Pulmonary artery endothelial cell (primary cell): Measurements from ENCODE around the gene CNN2. TPM values are rescaled to one million over a fixed set of nuclear protein-coding genes. Genes with fewer than 3 reads are reported as not detected.

Source experiments
- DNase-seq: peaks from one replicate; pipeline ENCODE4 v3.0.0-alpha.2; 2011; ENCODE audit warnings: low read depth, low spot score
- total RNA-seq: library from RNA; depleted of rRNA; stranded (reverse); fragments of >200 nt; gene quantifications from 2 replicates; pipeline ENCODE4 v1.2.3, GENCODE V29; 2014

CNN2 gene
- total RNA-seq, 1 donor from 2014 or later = 188 TPM

DNA sequence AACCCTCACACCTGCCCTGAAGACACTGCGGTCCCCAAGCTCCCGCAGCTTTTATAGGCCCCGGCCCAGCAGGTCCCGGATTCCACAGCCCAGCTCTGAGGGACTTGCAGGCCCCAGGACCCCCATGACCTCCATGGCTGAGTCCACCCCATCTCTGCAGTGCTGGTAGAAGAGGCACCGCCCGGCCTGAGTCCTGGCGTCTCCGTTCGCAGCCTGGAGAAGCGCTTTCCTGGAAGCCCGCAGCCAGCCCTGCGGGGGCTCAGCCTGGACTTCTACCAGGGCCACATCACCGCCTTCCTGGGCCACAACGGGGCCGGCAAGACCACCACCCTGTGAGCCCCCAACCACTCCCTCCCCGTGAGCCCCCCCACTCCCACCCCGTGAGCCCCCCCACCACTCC lies 22.7 kb downstream of the CNN2 start:
- DNase-seq = no peak

DNA sequence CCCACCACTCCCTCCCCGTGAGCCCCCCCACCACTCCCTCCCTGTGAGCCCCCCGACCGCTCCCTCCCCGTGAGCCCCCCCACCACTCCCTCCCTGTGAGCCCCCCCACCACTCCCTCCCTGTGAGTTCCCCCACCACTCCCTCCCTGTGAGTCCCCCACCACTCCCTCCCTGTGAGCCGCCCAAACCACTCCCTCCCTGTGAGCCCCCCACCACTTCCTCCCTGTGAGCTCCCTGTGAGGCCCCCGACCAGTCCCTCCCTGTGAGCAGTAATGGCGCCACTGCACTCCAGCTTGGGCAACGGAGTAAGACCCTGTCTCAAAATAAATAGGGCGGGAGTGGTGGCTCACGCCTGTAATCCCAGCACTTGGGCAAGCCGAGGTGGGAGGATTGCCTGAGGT lies 23.4 kb downstream of the CNN2 start:
- no peak for DNase-seq

DNA sequence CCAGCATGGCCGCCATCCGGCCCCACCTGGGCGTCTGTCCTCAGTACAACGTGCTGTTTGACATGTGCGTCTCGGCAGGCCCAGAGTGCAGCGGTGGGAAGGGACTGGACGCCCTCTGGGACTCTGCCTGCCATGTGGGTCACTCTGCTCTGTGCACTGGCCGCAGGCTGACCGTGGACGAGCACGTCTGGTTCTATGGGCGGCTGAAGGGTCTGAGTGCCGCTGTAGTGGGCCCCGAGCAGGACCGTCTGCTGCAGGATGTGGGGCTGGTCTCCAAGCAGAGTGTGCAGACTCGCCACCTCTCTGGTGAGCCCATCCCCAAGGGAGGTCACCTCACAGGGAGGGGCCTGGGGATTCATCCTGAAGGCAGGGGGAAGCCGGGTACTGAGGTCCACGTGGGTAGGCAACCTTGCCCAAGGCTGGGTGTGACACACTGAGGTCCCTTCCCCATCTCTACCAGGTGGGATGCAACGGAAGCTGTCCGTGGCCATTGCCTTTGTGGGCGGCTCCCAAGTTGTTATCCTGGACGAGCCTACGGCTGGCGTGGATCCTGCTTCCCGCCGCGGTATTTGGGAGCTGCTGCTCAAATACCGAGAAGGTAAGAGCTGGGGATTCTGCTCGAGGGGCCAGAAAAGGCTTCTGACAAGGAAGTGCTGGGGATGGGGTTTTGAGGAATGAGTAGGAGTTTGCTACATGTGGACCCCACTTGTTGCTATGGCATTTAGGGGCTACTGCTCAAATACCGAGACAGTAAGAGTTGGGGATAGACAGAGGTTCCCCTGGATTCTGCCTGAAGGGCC lies 24.8 kb downstream of the CNN2 start:
- no peak for DNase-seq

DNA sequence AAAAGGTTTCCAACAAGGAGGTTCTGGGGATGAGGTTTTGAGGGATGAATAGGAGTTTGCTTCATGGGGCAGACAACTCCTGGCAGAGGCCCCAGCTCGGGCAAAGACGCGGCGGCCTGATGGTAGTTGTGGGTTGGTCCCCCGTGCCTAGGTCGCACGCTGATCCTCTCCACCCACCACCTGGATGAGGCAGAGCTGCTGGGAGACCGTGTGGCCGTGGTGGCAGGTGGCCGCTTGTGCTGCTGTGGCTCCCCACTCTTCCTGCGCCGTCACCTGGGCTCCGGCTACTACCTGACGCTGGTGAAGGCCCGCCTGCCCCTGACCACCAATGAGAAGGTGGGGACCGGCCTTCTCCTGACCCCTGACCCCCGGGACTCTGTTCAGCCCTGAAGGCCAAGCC lies 25.4 kb downstream of the CNN2 start:
- DNase-seq = no peak

DNA sequence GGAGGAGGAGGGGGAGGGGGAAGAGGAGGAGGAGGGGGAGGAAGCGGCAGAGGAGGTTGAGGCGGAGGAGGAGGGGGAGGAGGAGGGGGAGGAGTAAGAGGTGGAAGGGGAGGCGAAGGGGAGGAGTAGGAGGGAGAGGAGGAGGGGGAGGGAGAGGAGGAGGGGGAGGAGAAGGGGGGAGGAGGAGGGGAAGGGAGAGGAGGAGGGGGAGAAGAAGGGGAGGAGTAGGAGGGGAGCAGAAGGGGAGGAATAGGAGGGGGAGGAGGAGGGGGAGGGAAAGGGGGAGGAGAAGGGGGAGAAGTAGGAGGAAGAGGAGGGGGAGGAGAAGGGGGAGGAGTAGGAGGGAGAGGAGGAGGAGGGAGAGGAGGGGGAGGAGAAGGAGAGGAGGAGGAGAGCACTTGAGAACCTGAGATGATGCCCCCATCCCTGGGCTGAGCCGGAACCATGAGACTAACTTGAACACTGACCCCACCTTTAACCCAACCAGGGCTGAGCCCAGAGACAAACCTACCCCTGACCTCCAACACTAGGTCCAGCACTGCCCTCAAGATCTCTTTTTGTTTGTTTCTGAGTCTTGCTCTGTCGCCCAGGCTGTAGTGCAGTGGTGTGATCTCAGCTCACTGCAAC lies 26.1 kb downstream of the CNN2 start:
- DNase-seq = no peak

DNA sequence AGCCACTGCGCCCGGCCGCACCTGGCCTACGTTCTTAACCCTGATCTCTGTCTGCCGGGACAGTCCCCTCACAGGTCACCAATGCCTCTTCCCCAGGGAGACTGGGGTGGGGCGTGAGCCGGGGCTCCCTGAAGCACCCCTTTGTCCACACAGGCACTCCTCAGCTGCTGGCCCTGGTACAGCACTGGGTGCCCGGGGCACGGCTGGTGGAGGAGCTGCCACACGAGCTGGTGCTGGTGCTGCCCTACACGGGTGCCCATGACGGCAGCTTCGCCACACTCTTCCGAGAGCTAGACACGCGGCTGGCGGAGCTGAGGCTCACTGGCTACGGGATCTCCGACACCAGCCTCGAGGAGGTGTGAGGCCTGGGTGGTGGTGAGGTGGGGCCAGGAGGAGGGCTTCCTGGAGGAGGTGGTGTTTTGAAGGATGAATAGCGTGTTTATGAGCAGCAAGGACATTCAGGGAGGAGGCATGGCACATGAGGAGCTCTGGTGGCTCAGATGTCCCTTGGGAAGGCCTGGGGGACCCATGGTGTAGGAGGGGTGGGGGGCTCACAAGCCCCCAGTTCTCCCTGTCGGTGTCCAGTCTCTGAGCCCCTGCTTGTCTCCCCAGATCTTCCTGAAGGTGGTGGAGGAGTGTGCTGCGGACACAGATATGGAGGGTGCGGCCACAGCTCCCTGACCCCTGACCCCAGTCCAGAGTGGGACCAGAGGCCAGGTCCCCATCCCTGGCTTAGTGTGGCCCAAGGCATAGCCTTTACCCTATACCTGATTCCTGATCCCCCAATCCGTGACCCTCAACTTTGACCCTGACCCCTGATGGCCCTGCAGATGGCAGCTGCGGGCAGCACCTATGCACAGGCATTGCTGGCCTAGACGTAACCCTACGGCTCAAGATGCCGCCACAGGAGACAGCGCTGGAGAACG lies 27.0 kb downstream of the CNN2 start:
- DNase-seq = no peak

DNA sequence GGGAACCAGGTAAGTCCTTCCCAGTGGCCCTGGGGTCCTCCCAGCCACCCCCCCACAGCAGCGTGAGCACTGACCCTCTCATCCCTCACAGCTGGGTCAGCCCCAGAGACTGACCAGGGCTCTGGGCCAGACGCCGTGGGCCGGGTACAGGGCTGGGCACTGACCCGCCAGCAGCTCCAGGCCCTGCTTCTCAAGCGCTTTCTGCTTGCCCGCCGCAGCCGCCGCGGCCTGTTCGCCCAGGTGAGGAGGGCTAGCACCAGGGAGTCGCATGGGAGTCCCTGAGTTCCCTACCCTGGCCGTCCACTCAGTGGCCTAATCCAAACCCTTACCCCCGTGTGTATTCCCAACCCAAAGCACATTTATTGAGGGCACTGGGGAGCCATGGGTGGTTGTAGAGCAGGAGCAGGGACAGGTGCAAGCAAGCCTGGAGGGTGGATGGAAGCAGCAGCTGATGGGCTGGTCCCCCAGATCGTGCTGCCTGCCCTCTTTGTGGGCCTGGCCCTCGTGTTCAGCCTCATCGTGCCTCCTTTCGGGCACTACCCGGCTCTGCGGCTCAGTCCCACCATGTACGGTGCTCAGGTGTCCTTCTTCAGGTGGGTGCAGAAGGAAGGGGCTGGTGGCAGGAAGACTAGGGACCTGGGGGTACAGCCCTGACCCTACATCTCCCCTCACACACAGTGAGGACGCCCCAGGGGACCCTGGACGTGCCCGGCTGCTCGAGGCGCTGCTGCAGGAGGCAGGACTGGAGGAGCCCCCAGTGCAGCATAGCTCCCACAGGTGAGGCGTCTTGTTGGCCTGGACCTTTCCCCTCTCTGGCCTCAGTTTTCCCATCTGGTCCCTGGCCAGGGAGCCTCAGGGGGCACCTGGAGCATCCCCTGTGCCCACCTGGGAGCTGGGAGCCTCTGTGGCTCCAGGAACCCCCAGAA lies 28.0 kb downstream of the CNN2 start:
- no peak for DNase-seq

DNA sequence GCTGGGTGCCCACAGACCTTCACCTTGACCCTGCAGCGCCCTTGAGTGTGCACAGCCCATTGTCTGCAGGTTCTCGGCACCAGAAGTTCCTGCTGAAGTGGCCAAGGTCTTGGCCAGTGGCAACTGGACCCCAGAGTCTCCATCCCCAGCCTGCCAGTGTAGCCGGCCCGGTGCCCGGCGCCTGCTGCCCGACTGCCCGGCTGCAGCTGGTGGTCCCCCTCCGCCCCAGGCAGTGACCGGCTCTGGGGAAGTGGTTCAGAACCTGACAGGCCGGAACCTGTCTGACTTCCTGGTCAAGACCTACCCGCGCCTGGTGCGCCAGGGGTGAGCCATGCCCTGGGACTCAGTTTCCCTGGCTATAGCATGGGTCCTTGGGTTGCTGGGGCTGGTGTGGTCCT lies 28.6 kb downstream of the CNN2 start:
- no peak for DNase-seq

DNA sequence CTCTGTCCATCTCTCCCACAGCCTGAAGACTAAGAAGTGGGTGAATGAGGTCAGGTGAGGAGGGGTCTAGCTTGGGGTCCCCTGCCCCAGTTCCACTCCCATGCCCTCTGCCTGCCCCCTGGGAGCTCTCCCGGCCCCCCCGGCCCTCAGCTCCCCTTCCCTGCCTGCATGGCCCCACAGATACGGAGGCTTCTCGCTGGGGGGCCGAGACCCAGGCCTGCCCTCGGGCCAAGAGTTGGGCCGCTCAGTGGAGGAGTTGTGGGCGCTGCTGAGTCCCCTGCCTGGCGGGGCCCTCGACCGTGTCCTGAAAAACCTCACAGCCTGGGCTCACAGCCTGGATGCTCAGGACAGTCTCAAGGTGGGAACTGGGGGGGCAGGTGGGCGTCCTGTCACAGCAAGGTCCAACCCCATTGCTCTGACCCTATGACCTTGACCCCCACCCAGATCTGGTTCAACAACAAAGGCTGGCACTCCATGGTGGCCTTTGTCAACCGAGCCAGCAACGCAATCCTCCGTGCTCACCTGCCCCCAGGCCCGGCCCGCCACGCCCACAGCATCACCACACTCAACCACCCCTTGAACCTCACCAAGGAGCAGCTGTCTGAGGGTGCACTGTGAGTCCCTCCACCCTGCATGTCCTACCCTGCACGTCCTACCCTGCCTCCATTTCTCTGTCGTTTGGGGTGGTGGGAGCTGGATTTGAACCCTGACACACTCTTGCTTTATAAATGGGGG lies 29.6 kb downstream of the CNN2 start:
- no peak for DNase-seq

DNA sequence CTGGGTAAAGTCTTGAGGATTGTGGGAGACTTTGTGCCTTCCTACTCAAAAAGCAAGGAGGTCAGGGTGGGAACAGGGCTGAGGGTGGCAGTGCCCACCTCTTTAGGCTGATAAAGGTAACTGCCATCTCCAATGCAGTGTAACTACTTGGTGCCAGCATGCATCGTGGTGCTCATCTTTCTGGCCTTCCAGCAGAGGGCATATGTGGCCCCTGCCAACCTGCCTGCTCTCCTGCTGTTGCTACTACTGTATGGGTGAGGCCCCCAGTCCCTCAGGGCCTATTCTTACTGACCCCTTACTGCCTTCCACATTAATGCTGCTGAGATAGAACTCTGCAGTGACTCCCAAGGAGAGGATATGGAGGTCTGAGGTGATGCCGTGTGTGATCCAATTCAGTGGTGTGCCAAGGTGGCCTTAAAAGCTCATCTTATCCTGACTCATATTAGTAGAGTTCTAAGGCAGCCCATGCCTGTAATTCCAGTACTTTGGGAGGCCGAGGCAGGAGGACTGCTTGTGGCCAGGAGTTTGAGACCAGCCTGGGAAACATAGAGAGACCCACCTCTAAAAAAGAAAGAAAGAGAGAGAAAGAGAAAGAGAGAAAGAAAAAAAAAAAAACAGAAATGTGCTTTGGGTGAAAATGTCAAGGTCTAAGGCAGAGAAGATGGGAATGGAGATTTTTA lies 30.9 kb downstream of the CNN2 start:
- DNase-seq = no peak

DNA sequence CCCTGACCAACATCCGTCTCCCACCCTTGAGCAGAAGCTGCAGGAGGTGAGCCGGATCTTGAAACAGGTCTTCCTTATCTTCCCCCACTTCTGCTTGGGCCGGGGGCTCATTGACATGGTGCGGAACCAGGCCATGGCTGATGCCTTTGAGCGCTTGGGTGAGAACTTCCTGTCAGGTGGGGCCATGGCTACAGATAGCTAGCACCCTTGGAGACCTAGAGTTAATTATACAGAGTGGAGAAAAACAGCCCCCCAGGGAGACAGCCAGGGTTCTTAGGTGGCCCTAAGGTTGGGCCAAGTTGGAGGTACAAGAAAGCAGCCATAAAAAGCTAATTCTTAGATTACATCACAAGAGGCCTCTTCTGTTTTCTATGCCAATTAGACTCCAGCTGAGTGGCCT lies 31.7 kb downstream of the CNN2 start:
- no peak for DNase-seq

DNA sequence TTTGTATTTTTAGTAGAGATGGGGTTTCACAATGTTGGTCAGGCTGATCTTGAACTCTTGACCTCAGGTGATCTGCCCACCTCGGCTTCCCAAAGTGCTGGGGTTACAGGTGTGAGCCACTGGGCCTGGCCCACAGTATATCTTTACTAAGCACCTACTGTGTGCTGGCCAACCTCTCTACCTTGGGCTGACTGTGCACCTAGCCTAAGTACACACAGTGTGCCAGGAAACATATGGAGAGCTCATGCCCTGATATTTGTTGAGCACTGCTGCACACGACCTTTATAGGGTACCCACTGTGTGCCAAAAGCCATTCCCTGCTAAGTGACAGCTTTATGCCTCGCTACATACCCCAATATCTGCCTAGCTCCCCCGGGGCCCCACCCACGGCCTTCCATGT lies 34.3 kb downstream of the CNN2 start:
- no peak for DNase-seq

DNA sequence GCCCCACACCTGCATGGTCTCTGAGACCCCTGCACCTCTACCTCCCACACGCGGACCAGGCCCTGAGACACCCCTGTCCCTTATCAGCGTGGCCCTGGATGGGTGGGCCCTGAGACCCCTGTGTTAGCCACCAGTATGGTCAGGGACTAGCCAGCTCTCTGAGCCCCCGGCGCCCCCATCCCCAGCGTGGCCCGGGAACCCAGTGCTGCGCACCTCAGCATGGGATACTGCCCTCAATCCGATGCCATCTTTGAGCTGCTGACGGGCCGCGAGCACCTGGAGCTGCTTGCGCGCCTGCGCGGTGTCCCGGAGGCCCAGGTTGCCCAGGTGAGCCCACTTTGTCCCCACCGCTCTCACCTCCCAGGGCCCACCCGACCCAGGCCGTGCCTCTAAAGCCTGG lies 35.6 kb downstream of the CNN2 start:
- DNase-seq = no peak

DNA sequence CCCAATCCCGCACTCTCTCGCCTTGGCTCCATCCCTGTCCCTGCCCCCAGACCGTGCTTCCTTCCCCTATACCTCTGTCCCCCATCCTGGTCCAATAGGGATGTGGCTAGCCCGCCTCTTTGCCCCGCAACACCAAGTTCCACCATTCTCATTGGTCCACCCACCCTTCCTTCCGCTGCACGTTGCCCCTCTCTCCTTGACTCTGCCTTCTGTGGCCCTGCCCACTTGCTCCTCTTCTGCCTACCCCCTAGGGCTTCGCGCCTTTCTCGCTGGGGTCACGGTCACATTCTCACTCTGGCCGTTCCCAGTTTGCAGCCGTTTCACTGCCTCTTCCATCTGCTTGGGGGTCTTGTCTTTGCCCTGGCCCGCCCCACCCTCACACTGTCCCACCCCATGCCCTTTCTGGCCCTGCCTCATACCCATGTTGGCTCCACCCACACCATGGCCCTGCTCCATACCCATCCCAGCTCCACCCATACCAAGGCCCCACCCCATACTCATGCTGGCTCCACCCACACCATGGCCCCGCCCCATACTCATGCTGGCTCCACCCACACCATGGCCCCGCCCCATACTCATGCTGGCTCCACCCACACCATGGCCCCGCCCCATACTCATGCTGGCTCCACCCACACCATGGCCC lies 36.1 kb downstream of the CNN2 start:
- no peak for DNase-seq

DNA sequence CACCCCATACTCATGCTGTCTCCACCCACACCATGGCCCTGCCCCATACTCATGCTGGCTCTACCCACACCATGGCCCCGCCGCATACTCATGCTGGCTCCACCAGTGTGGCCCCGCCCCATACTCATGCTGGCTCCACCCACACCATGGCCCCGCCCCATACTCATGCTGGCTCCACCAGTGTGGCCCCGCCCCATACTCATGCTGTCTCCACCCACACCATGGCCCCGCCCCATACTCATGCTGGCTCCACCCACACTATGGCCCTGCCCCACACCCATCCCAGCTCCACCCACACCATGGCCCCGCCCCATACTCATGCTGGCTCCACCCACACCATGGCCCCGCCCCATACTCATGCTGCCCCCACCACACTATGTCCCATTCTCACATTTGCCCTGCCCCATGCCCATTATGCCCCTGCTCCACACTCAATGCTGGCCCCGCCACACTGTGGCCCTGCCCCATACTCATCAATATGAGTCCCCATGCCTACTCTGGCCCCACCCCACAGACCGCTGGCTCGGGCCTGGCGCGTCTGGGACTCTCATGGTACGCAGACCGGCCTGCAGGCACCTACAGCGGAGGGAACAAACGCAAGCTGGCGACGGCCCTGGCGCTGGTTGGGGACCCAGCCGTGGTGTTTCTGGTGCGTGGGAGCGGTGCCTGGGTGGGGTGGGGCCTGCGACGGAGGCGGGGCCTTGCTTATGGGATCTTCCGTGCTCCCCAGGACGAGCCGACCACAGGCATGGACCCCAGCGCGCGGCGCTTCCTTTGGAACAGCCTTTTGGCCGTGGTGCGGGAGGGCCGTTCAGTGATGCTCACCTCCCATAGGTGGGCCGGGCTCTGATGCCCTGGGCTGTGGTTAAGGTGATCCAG lies 36.9 kb downstream of the CNN2 start:
- DNase-seq = no peak

DNA sequence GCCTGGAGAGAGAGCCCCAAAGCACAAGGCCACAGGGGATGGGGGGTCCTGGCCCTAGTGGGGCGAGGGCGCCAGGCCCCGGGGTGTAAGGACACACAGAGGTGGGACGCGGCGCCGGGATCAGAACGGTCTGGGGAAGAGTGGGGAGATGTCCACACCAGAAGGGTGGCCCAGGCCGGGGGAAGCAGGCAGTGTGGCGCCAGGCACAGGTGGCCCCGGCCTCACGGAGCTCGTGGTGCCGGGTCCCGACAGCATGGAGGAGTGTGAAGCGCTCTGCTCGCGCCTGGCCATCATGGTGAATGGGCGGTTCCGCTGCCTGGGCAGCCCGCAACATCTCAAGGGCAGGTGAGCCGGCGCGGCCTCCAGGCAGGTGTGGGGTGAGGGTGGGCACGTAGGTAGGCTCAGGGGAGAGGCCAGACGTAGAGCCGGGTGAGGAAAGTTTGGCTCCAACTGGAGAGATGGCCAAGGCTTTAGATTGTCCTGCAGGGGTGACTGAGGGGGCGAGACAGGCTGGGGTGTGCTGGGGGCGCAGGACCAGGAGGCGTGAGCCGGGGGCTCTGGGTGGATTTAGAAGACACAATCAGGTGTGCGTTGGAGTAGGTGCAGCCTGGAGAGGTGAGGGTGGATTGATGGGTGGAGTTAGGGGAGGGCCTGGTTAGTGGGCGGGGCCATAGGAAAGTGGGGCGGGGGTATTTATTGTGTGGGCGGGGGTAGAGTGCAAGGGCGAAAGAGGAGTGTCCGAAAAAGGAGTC lies 37.7 kb downstream of the CNN2 start:
- DNase-seq = no peak
